ENCODE data around the gene MICU2.
"Not testable (repeated sequence)": the region's sequence is repeated elsewhere in the genome, so short reads cannot be mapped to it uniquely, and the experiment has no call there.

MICU2 gene

DNA sequence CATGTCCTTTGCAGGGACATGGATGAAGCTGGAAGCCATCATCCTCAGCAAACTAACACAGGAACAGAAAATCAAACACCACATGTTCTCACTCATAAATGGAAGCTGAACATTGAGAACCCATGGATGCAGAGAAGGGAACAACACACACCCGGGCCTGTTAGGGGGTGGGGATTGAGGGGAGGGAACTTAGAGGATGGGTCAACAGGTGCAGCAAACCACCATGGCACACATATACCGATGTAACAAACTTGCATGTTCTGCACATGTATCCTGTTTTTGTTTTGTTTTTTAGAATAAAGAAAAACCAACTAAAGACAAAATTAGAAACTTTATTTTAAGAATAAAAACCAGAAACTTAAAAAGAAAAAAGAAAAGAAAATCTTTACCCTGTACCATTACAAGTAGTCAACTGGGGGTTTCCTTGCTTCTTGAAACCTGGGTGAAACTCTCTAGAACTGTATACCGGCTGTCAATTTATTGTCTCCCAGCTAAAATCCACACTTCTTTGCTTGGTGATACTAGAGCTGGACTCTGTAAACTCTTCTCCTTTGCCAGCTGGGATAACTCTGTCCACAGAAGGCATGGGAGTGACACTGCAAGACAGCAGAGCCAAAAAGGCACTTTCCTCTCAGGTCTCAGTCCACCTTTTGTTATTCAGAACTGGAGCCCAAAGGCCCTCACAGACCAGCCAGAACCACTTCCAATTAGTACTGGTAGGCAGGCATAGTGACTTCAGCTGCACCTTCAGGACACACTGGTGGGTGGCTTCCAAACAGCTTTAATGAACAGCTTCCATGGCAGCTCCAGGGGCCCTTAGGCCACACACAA, 9.0 kb downstream of the MICU2 start:
- no peak for DNase-seq (ENCODE audit: low read depth in 2 of 2)

- DNase-seq (ENCODE audit: low read depth in 2 of 2): not testable (repeated sequence)
Measured at GRCh38 chr13:21590665-21591456, 13.1 kb downstream of the MICU2 start.

- no peak for DNase-seq (ENCODE audit: low read depth in 2 of 2)
Measured at GRCh38 chr13:21590231-21590630, 13.7 kb downstream of the MICU2 start.

DNA sequence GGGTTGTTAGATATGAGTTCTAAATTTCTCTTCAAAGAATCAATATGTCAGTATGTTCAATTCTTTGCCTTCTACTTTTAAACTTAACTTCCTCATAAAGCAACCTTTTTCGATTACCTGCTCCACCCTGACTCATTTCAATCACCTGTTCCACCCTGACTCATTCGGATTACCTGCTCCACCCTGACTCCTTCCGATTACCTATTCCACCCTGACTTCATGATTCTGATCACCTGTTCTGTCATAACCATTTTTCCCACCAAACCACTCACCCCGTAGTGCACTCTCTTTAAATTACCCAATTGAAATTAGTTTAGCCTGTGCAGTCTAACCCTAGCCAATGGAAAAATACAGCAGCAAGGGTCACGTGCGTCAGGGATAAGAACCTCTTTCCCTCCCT, 14.5 kb downstream of the MICU2 start:
- DNase-seq (ENCODE audit: low read depth in 2 of 2): not testable (repeated sequence)

DNA sequence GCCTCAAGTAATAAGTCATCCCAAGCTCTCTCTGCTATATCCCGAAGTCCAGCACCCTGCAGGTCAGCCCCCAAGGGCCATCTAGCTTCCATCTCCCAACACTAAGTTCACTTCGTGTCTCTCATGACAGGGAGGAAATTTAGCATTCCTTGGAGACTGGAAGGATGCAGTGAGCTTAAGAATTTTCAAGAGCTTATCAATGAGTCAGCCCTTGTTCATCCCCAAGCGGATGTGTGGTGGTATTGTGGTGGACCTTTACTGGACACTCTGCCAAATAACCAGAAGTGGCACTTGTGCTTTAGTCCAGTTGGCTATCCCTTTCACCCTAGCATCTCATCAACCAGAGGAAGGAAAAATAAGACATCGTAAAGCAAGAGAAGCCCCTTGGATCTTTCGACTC, 15.6 kb downstream of the MICU2 start:
- not testable (repeated sequence) for DNase-seq (ENCODE audit: low read depth in 2 of 2)

DNA sequence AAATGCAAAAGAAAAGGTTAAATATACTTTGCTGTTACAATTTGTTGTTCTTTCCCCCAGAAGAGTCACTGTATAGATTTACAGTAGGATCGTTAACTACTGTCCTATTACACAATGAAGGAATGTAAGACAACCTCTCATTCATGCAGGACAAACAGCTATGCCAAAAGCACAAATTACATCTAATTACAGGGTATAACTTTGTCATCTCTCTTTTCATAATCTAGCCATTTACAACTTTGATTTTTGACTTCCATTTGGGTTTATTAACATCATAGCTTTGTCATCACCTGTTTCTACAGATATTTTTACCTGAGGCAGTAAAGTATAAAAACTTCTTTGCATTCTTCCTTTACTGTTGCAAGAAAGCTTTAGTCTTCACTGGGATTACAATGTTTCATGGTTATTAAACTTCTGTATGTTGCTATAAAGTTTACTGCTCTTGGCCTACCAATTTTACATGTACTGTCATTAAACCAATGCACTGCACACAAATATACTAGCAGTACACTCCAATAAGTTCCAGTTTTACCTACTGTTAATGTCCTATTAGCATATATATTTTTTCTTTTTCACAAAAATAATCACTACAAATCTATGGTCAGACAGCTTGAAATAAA, 18.9 kb downstream of the MICU2 start:
- DNase-seq (ENCODE audit: low read depth in 2 of 2): no peak

DNA sequence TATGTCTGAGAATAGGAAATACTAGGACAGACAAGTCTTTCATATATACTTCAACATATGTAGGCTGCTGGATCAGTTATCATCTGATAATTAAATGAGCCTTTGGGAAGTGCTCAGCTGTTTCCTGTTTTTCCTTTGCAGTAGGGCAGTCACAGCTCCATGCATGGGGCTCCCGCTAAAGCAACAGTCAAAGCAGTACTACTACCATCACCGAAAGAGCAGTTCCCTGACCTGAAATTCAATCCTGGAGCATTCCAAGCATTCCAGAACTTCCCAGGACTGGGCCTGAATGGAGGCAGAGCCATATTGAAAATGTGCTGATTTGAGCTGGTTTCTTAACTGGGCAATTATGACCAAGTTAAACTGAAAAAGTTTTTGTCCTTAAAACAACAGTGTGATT, 20.5 kb downstream of the MICU2 start:
- DNase-seq (ENCODE audit: low read depth in 2 of 2): no peak

- DNase-seq (ENCODE audit: low read depth in 2 of 2): no peak
Measured at GRCh38 chr13:21580736-21581135, 23.2 kb downstream of the MICU2 start.

- DNase-seq (ENCODE audit: low read depth in 2 of 2): no peak
Measured at GRCh38 chr13:21579754-21580316, 24.1 kb downstream of the MICU2 start.

- DNase-seq (ENCODE audit: low read depth in 2 of 2): no peak
Measured at GRCh38 chr13:21578748-21579147, 25.2 kb downstream of the MICU2 start.

- DNase-seq (ENCODE audit: low read depth in 2 of 2): no peak
Measured at GRCh38 chr13:21576426-21576825, 27.5 kb downstream of the MICU2 start.

DNA sequence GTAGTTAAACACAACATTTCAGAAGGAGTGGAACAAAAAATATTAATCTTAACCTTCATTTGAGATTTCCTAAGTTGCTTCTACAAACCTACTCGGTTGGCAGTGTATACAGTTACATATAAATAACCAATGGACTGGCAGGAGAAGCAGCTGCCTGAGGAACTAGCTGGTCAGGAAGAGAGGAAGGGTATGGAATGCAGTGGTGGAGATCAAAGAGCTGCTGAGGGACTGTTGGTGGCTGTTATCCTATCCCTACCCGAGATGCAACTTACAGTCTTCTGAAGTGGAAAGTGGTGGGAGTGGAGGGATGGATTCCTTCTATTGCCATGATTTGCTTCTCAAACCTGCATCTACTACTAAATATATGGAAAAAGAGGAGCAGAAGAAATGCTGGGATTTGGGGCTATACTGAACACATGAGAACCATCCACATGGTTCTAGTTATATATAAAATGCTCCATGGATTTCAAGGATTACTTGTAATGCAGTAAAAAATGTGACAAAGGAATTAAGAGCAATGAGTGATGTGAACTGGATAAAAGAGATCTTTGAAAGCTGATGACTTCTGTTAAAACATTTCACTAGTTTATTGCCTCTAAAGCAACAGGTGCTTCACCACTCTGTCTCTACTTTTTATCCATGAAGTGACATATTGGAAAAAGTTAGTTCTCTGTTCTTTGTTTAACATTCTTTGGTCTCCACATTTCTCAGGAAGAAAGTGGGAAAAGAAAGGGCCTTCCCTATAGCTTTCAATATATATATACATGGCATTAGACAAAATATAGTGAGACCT, 29.9 kb downstream of the MICU2 start:
- no peak for DNase-seq (ENCODE audit: low read depth in 2 of 2)

GRCh38 chr13:21569686-21570085, 34.3 kb downstream of the MICU2 start:
- DNase-seq (ENCODE audit: low read depth in 2 of 2): no peak

- DNase-seq (ENCODE audit: low read depth in 2 of 2): no peak
Measured at GRCh38 chr13:21568854-21569253, 35.1 kb downstream of the MICU2 start.

- no peak for DNase-seq (ENCODE audit: low read depth in 2 of 2)
Measured at GRCh38 chr13:21567714-21568113, 36.3 kb downstream of the MICU2 start.

GRCh38 chr13:21557995-21558394, 46.0 kb downstream of the MICU2 start:
- no peak for DNase-seq (ENCODE audit: low read depth in 2 of 2)

- DNase-seq (ENCODE audit: low read depth in 2 of 2): no peak
Measured at GRCh38 chr13:21556051-21556450, 47.9 kb downstream of the MICU2 start.

DNA sequence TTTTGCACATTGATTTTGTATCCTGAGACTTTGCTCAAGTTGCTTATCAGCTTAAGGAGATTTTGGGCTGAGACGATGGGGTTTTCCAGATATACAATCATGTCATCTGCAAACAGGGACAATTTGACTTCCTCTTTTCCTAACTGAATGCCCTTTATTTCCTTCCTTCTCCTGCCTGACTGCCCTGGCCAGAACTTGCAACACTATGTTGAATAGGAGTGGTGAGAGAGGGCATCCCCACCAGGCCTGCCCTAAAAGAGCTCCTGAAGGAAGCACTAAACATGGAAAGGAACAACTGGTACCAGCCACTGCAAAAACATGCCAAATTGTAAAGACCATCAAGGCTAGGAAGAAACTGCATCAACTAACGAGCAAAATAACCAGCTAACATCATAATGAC, 50.7 kb downstream of the MICU2 start:
- not testable (repeated sequence) for DNase-seq (ENCODE audit: low read depth in 2 of 2)

GRCh38 chr13:21550918-21551317, 53.1 kb downstream of the MICU2 start:
- DNase-seq (ENCODE audit: low read depth in 2 of 2): no peak

DNA sequence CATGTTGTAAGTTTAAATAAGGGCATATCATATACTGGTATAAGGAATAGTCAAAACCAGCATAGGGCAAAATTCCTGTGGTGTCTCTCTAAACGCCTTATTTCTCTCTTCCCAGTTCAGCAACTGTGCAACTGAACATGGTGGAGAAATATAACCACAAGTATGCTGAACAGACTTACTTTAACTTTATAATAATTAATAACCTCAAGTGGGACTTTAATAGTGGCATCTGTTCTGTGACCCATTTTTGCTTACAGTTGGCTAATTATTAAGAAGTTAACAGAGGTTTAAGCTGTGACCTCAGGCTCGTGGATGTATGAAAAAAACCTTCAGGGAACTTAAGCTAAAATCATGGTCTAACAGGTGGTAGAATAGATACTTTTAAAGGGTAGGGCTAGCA, 54.3 kb downstream of the MICU2 start:
- DNase-seq (ENCODE audit: low read depth in 2 of 2): no peak

GRCh38 chr13:21548577-21548976, 55.4 kb downstream of the MICU2 start:
- no peak for DNase-seq (ENCODE audit: low read depth in 2 of 2)

All from stimulated activated CD8-positive, alpha-beta memory T cell treated with anti-CD3 and anti-CD28 coated beads, Interleukin-7, amount 100 ng/mL, for 1 hour (primary cell).